Adrenal gland (tissue), 5 donors: ENCODE results near the gene TANC1.

Experiments used
- POLR2A ChIP-seq, 2 donors: fragments of 450-650 bp; IDR thresholded peaks; one replicate each; pipeline ENCODE4 v1.6.1; 2017; ENCODE audit warnings: antibody characterized with exemption in 2 of 2, mild to moderate bottlenecking in 2 of 2, moderate library complexity in 1 of 2
- TF ChIP-seq, protein P1 (sequence below), 6 experiments: fragments of 450-650 bp in 4 of 6; fragments of 200-600 bp in 2 of 6; sonication (generic) in 1 of 6; IDR thresholded peaks; 1 replicate in 5 of 6; 2 replicates in 1 of 6; pipeline versions ENCODE4 v1.5.1 to v1.8.0; 2016 to 2021; ENCODE audit warnings: antibody characterized with exemption in 6 of 6, mild to moderate bottlenecking in 2 of 6, moderate library complexity in 1 of 6
- donor health status: DM: no; HTN: no; CAD: no.

DNA sequence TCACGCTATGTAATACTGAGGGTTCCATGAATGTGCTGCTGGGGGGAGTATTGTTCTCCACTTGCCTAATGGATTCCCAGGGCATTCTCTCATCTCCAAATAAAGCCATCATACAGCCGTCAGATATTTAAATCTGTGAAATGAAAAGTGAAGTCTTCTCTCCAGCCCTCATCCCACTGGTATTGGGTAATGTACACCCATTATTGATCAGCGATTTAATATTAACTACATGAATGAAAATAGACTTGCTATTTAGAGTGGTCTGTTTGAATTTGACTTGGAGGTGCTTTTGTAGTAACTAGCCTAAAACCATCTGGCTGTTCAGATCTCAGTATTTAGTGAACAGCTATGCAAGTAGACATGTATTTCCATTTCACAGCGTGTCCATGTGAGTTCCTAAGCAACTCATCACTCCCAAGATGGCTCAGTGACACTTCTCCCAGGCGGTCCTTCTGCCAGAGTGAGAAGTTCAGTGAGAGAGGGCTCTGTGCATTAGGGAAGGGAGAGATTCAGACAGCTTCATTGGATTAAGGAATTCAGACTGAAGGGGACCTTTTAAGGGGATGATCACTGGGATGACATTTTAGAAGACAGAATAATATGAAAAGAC is 177.4 kb downstream of the TANC1 start:
- TF ChIP-seq POLR2A (IDR thresholded peaks at IDR 0.05), result no peak
- TF ChIP-seq, protein P1, sequence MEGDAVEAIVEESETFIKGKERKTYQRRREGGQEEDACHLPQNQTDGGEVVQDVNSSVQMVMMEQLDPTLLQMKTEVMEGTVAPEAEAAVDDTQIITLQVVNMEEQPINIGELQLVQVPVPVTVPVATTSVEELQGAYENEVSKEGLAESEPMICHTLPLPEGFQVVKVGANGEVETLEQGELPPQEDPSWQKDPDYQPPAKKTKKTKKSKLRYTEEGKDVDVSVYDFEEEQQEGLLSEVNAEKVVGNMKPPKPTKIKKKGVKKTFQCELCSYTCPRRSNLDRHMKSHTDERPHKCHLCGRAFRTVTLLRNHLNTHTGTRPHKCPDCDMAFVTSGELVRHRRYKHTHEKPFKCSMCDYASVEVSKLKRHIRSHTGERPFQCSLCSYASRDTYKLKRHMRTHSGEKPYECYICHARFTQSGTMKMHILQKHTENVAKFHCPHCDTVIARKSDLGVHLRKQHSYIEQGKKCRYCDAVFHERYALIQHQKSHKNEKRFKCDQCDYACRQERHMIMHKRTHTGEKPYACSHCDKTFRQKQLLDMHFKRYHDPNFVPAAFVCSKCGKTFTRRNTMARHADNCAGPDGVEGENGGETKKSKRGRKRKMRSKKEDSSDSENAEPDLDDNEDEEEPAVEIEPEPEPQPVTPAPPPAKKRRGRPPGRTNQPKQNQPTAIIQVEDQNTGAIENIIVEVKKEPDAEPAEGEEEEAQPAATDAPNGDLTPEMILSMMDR (IDR thresholded peaks at IDR 0.05), result no peak
